ENCODE measurements around the gene EN1.

DNA sequence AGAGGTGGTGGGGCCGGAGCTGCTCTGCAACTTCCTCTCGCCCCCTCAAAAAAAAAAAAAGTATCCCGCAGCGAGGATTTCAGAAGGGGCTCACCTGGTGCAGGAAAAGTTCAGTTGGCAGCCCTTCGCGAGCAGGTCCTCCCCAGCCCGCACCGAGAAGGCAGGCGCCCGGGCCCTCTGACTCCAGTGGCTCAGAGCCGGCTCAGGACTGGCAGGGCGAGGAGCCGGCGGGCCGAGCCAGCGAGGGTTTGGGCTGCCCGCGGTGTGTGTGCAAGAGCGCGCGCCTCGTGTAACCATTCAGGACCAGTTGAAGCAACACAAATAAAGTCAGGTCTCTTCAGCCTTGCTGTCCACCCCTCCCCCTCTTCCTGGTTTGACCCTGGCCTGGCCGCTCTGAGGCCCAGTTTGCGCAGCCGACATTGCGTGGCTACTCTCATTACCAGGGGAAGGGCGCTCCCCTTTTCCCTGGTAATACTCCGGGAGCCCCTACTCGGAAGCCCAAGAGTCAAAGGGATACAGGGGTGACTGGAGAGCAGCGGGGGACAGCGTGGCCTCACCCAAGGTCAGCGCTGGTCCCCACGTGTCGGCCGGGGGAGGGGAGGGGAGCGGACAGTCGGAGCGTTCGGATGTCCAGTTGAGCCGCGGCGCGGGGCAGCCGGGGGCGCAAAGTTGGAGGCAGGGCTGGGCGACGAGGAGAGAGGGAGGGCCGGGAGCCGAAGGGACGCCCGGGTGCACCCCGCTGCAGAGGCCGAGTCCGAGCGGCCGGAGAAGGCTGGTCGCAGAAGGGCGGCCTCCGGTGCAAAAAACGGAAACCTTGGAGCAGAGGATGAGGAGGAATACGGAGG, 12.3 kb downstream of the EN1 start:
- TF ChIP-seq, protein P1, sequence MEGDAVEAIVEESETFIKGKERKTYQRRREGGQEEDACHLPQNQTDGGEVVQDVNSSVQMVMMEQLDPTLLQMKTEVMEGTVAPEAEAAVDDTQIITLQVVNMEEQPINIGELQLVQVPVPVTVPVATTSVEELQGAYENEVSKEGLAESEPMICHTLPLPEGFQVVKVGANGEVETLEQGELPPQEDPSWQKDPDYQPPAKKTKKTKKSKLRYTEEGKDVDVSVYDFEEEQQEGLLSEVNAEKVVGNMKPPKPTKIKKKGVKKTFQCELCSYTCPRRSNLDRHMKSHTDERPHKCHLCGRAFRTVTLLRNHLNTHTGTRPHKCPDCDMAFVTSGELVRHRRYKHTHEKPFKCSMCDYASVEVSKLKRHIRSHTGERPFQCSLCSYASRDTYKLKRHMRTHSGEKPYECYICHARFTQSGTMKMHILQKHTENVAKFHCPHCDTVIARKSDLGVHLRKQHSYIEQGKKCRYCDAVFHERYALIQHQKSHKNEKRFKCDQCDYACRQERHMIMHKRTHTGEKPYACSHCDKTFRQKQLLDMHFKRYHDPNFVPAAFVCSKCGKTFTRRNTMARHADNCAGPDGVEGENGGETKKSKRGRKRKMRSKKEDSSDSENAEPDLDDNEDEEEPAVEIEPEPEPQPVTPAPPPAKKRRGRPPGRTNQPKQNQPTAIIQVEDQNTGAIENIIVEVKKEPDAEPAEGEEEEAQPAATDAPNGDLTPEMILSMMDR (IDR thresholded peaks at IDR 0.05), result no peak
- TF ChIP-seq REST (IDR thresholded peaks at IDR 0.05; ENCODE audit: insufficient read depth in 1 of 2, low read depth in 2 of 2, low read length in 1 of 2) (no peak), POLR2AphosphoS5 (IDR thresholded peaks at IDR 0.05; ENCODE audit: low read depth, low read length) (no peak)

Data from Panc1 (cell line).